OCI-LY3 (cell line): ENCODE results near the gene VAV2.

Experiments used
- H2AFZ ChIP-seq: fragments of 200-600, 300-600 bp; shearing (Covaris generic); 2 replicates; pipeline ENCODE4 v1.6.0; 2014; ENCODE audit warnings: antibody characterized with exemption, low read depth, low read length
- H3K27ac ChIP-seq: fragments of 200-600, 300-600 bp; sonication (generic); 2 replicates; pipeline ENCODE4 v1.5.1; 2014; ENCODE audit warnings: mild to moderate bottlenecking, low read length, moderate library complexity, mixed read lengths
- H3K27me3 ChIP-seq: fragments of 200-600, 300-600 bp; sonication (generic); 2 replicates; pipeline ENCODE4 v1.6.1; 2014; ENCODE audit warnings: low read depth, low read length, mixed read lengths
- H3K36me3 ChIP-seq: fragments of 200-600, 300-600 bp; sonication (generic); replicated peaks from 2 replicates; pipeline ENCODE3; 2014; ENCODE audit warnings: low read depth, low read length, mixed read lengths
- H3K4me1 ChIP-seq: fragments of 300-600, 200-600 bp; sonication (generic); 2 replicates; pipeline ENCODE4 v1.6.1; 2014; ENCODE audit warnings: low read length, mixed read lengths
- H3K4me2 ChIP-seq: fragments of 200-600, 300-600 bp; sonication (generic); 2 replicates; pipeline ENCODE4 v1.6.1; 2014; ENCODE audit warnings: low read length, mixed read lengths
- H3K4me3 ChIP-seq: fragments of 300-600, 200-600 bp; sonication (generic); 2 replicates; pipeline ENCODE4 v1.5.1; 2014; ENCODE audit warnings: antibody characterized with exemption, mild to moderate bottlenecking, low read length, moderate library complexity
- H3K79me2 ChIP-seq: fragments of 300-600, 200-600 bp; shearing (Covaris generic); 2 replicates; pipeline ENCODE4 v1.6.1; 2014; ENCODE audit warnings: mild to moderate bottlenecking, low read length, mixed read lengths
- H3K9ac ChIP-seq: fragments of 300-600, 200-600 bp; shearing (Covaris generic); 2 replicates; pipeline ENCODE4 v1.6.0; 2014; ENCODE audit warnings: mild to moderate bottlenecking, low read length, moderate library complexity
- H3K9me3 ChIP-seq: fragments of 200-600, 300-600 bp; shearing (Covaris generic); 2 replicates; pipeline ENCODE4 v1.6.1; 2014; ENCODE audit warnings: low read length, mixed read lengths; ENCODE audit not compliant: insufficient read depth
- H4K20me1 ChIP-seq: fragments of 200-600, 300-600 bp; sonication (generic); 2 replicates; pipeline ENCODE4 v1.6.1; 2016; ENCODE audit warnings: low read length, mixed read lengths; ENCODE audit not compliant: insufficient read depth
- EZH2phosphoT487 ChIP-seq: fragments of 200-600 bp; shearing (Covaris generic); IDR thresholded peaks from 2 replicates; pipeline ENCODE4 v1.6.1; 2018; ENCODE audit warnings: antibody characterized with exemption, mixed run types, low read depth
- TF ChIP-seq, protein P1 (sequence below): fragments of 200-600, 300-600 bp; sonication (generic); IDR thresholded peaks from 2 replicates; pipeline ENCODE4 v1.5.1; 2014; ENCODE audit warnings: antibody characterized with exemption, low read length, low read depth

VAV2 gene

DNA sequence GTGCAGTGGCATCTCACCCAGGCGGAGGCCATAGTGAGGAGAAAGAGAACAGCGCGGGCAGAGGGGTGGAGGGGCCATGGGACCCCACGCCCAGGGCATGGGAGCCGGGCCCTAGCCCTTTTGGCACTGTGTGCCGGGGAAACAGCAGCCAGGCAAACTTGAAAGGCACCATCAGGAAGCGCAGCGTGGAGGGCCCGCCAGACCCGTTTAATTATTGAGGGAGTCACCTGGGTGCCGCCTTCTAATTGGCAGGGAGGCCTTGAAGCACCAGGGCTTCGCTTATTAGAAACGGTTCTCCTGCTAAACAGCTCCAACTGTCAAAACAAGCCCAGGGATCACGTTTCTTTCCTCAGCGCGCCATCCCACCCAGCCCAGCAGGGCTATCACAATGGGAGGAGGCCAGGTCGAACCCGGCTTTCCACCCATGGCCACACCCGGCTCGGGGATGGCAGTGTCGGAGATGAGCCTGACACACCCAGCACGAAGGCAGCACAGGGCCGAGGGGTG, 149.3 kb downstream of the VAV2 start:
- no peak overlapping the region for H3K9ac ChIP-seq
- no peak overlapping the region for H3K27ac ChIP-seq
- no peak overlapping the region for H2AFZ ChIP-seq

DNA sequence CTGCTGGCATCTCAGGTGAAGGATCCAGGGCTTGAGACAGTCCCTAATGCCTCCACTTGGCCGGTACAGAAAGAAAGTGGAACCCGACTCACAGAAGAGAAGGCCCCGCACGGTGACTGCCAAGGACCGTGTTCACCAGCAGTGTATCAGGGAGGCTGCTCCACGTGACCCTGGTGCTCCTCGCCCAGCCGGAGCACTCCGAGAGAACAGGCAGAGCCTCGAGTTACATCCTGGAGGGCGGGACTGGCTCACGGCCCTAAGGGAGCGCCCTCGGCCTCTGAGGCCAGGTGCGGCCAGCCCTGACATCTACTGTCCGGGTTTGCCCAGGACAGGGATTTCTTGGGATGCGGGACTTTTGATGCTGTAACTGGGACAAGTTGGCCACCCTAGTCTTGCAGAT, 149.9 kb downstream of the VAV2 start:
- Histone ChIP-seq H3K9me3 (no peaks in the 10 kb centered on the region), H3K27ac (no peak overlapping the region), H3K27me3 (no peaks in the 10 kb centered on the region), H3K36me3 (no peaks in the 10 kb centered on the region), H4K20me1 (peaks cover 69% of the 10 kb centered on the region), H2AFZ (no peak overlapping the region), H3K4me2 (no peak overlapping the region), H3K4me1 (no peaks in the 10 kb centered on the region), H3K79me2 (peaks cover 20% of the 10 kb centered on the region), H3K9ac (no peak overlapping the region), H3K4me3 (no peak overlapping the region)
- TF ChIP-seq EZH2phosphoT487: no peak
- TF ChIP-seq, protein P1, sequence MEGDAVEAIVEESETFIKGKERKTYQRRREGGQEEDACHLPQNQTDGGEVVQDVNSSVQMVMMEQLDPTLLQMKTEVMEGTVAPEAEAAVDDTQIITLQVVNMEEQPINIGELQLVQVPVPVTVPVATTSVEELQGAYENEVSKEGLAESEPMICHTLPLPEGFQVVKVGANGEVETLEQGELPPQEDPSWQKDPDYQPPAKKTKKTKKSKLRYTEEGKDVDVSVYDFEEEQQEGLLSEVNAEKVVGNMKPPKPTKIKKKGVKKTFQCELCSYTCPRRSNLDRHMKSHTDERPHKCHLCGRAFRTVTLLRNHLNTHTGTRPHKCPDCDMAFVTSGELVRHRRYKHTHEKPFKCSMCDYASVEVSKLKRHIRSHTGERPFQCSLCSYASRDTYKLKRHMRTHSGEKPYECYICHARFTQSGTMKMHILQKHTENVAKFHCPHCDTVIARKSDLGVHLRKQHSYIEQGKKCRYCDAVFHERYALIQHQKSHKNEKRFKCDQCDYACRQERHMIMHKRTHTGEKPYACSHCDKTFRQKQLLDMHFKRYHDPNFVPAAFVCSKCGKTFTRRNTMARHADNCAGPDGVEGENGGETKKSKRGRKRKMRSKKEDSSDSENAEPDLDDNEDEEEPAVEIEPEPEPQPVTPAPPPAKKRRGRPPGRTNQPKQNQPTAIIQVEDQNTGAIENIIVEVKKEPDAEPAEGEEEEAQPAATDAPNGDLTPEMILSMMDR: no peak

More for the DNA sequence above, 149.3 kb downstream of the VAV2 start:
- no peaks in the 10 kb centered on the region for H3K9me3 ChIP-seq
- H4K20me1 ChIP-seq: peaks cover 69% of the 10 kb centered on the region
- no peak overlapping the region for H3K4me3 ChIP-seq
- no peak overlapping the region for H3K4me2 ChIP-seq
- peaks cover 20% of the 10 kb centered on the region for H3K79me2 ChIP-seq
- no peaks in the 10 kb centered on the region for H3K27me3 ChIP-seq
- H3K4me1 ChIP-seq: no peaks in the 10 kb centered on the region
- no peak for TF ChIP-seq EZH2phosphoT487
- TF ChIP-seq, protein P1: no peak
- no peaks in the 10 kb centered on the region for H3K36me3 ChIP-seq

DNA sequence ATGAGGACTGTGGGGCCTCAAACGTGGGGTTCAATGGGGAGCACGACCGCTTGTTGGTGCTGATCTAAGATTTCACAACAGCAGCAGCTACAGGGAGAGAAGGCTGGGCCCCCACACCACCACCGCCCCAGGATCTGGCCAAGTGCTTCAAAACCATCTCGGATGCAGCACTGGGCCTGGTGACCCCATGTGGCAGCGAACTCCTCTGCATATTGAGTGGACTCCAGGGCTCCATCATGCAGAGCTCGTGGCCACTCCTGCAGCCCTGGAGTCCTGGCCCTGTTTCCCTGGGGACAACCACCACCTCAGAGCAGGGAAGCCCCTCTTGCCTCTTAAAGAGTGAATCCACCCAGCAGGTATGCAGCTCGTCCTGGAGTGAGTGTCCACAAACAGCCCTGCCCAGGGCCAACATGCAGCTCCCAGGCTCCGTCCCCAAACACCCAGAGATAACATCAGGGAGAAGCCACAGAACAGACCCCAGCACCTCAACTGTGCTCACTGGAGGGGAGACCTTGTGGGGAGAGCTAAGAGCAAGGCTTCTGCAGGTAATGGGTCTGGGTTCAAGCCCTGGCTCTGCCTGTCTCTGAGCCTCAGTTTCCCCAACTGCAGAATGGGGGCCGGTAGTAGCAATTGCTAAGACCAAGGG, 150.8 kb downstream of the VAV2 start:
- Histone ChIP-seq H2AFZ (no peak overlapping the region), H4K20me1 (peaks cover 77% of the 10 kb centered on the region), H3K36me3 (no peaks in the 10 kb centered on the region), H3K27ac (no peak overlapping the region), H3K4me3 (no peak overlapping the region), H3K9ac (no peak overlapping the region), H3K79me2 (peaks cover 21% of the 10 kb centered on the region), H3K4me2 (no peak overlapping the region), H3K4me1 (no peaks in the 10 kb centered on the region), H3K9me3 (no peaks in the 10 kb centered on the region), H3K27me3 (no peaks in the 10 kb centered on the region)
- no peak for TF ChIP-seq EZH2phosphoT487
- TF ChIP-seq, protein P1: no peak

DNA sequence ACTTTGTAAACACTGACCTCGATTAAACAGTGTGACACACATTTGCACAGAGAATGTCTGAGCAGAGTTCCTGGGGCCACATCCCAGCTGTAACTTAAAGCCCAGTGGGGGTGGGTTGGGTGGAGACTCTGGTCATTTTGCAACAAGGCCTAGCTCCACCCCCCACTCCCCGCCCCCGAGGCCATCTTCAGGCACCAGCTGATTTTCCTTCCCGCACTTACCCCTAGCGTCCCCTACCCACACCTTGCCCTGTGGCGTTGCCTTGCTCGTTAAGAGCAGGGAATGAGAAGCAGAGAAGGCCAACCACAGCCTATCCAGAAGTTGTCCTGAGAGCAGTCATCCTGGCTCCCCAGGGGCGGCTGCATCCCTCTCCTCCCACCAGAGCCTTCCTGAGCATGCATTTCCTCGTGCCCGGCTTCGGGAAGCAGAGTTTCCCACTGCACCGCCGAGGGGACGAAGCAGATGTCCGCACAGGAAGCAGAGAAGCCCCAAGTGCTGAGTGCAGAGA, 152.2 kb downstream of the VAV2 start:
- TF ChIP-seq EZH2phosphoT487: no peak
- TF ChIP-seq, protein P1: no peak
- no peaks in the 10 kb centered on the region for H3K27me3 ChIP-seq
- H3K9ac ChIP-seq: no peak overlapping the region
- no peak overlapping the region for H3K4me3 ChIP-seq
- no peak overlapping the region for H3K4me2 ChIP-seq
- peaks cover 25% of the 10 kb centered on the region for H3K79me2 ChIP-seq
- H3K36me3 ChIP-seq: no peaks in the 10 kb centered on the region
- H4K20me1 ChIP-seq: peaks cover 75% of the 10 kb centered on the region
- H2AFZ ChIP-seq: no peak overlapping the region
- H3K4me1 ChIP-seq: no peaks in the 10 kb centered on the region
- no peak overlapping the region for H3K27ac ChIP-seq
- H3K9me3 ChIP-seq: no peaks in the 10 kb centered on the region
